GM19351 (cell line): ENCODE data around the gene CNP.

Experiments used
- ATAC-seq: cut with Tn5 transposase; IDR thresholded peaks from one replicate; pipeline ENCODE4 v1.9.1; 2021; ENCODE audit warnings: mild to moderate bottlenecking, moderate library complexity; ENCODE audit not compliant: unreplicated experiment

CNP gene

GRCh38 chr17:41971721-41972523 lies 5.3 kb downstream of the CNP start:
- ATAC-seq = no peak

GRCh38 chr17:41972571-41973407 lies 6.2 kb downstream of the CNP start:
- no peak for ATAC-seq

- no peak for ATAC-seq
Observed at GRCh38 chr17:41973408-41973811, 6.8 kb downstream of the CNP start.

GRCh38 chr17:41974031-41974430 lies 7.4 kb downstream of the CNP start:
- ATAC-seq = no peak

- no peak for ATAC-seq
Observed at GRCh38 chr17:41974658-41975057, 8.1 kb downstream of the CNP start.

GRCh38 chr17:41975099-41976083 lies 8.8 kb downstream of the CNP start:
- no peak for ATAC-seq

- ATAC-seq = no peak
Observed at GRCh38 chr17:41976142-41976768, 9.7 kb downstream of the CNP start.

- no peak for ATAC-seq
Observed at GRCh38 chr17:41977991-41978390, 11.4 kb downstream of the CNP start.

- no peak for ATAC-seq
Observed at GRCh38 chr17:41982026-41982760, 15.6 kb downstream of the CNP start.

GRCh38 chr17:41984454-41984853 lies 17.9 kb downstream of the CNP start:
- ATAC-seq = no peak

- no peak for ATAC-seq
Observed at GRCh38 chr17:41985919-41986318, 19.3 kb downstream of the CNP start.

GRCh38 chr17:41986634-41987033 lies 20.0 kb downstream of the CNP start:
- no peak for ATAC-seq

- no peak for ATAC-seq
Observed at GRCh38 chr17:41987642-41988041, 21.0 kb downstream of the CNP start.

GRCh38 chr17:41988418-41988817 lies 21.8 kb downstream of the CNP start:
- ATAC-seq = no peak

- no peak for ATAC-seq
Observed at GRCh38 chr17:41989702-41990419, 23.3 kb downstream of the CNP start.

GRCh38 chr17:41992576-41992975 lies 26.0 kb downstream of the CNP start:
- ATAC-seq = no peak

GRCh38 chr17:41996855-41997164 lies 30.2 kb downstream of the CNP start:
- ATAC-seq = no peak

- no peak for ATAC-seq
Observed at GRCh38 chr17:41998497-41998896, 31.9 kb downstream of the CNP start.

- no peak for ATAC-seq
Observed at GRCh38 chr17:42000413-42001133, 34.0 kb downstream of the CNP start.
